KMS-11 (cell line): ENCODE results near the gene TTC4.

ENCODE experiments used
- H2AFZ ChIP-seq: fragments of 200-600 bp; sonication (generic); 2 replicates; pipeline ENCODE4 v1.6.1; 2016; ENCODE audit warnings: antibody characterized with exemption, mixed run types, low read depth
- H3K27ac ChIP-seq: fragments of 200-600 bp; sonication (generic); 2 replicates; pipeline ENCODE4 v1.6.1; 2016; ENCODE audit warnings: mild to moderate bottlenecking, mixed run types
- H3K27me3 ChIP-seq: fragments of 200-600 bp; sonication (generic); 2 replicates; pipeline ENCODE4 v1.6.1; 2017; ENCODE audit warnings: mild to moderate bottlenecking, low read depth, mixed run types, moderate library complexity; ENCODE audit not compliant: insufficient read depth
- H3K36me3 ChIP-seq: fragments of 200-600 bp; sonication (generic); 2 replicates; pipeline ENCODE4 v1.6.1; 2017; ENCODE audit warnings: mild to moderate bottlenecking, mixed run types; ENCODE audit not compliant: insufficient read depth
- H3K4me1 ChIP-seq: fragments of 200-600 bp; sonication (generic); 2 replicates; pipeline ENCODE4 v1.6.1; 2016; ENCODE audit warnings: mild to moderate bottlenecking, low read depth, mixed run types; ENCODE audit not compliant: poor library complexity, severe bottlenecking
- H3K4me2 ChIP-seq: fragments of 200-600 bp; sonication (generic); 2 replicates; pipeline ENCODE4 v1.7.0; 2016; ENCODE audit warnings: mild to moderate bottlenecking, mixed run types
- H3K4me3 ChIP-seq: fragments of 200-600 bp; sonication (generic); IDR thresholded peaks from 2 replicates; pipeline ENCODE4 v1.6.1; 2017; ENCODE audit warnings: low read depth, low read length, mixed read lengths; ENCODE audit not compliant: insufficient read depth
- H3K79me2 ChIP-seq: fragments of 200-600 bp; sonication (generic); 2 replicates; pipeline ENCODE4 v1.6.1; 2016; ENCODE audit warnings: low read depth, mixed run types; ENCODE audit not compliant: insufficient read depth
- H3K9ac ChIP-seq: fragments of 200-600 bp; sonication (generic); 2 replicates; pipeline ENCODE4 v1.6.1; 2016; ENCODE audit warnings: mild to moderate bottlenecking, mixed run types
- H4K20me1 ChIP-seq: fragments of 200-600 bp; sonication (generic); 2 replicates; pipeline ENCODE4 v1.6.1; 2016; ENCODE audit warnings: mild to moderate bottlenecking, mixed run types; ENCODE audit not compliant: insufficient read depth
- CTCF ChIP-seq: fragments of 200-600 bp; sonication (generic); conservative IDR thresholded peaks from 2 replicates; pipeline ENCODE4 v1.6.1; 2017; ENCODE audit warnings: low read depth, mild to moderate bottlenecking, antibody characterized with exemption, low read length, moderate library complexity, mixed read lengths

TTC4 gene

GRCh38 chr1:54784066-54784465 is 68.4 kb downstream of the TTC4 start:
- no peaks in the 10 kb centered on the region for H3K27me3 ChIP-seq
- H3K27ac ChIP-seq: no peak overlapping the region
- H3K4me2 ChIP-seq: no peak overlapping the region
- no peaks in the 10 kb centered on the region for H3K79me2 ChIP-seq
- no peaks in the 10 kb centered on the region for H3K36me3 ChIP-seq
- no peak for TF ChIP-seq CTCF
- no peak overlapping the region for H2AFZ ChIP-seq
- no peaks in the 10 kb centered on the region for H3K4me1 ChIP-seq
- no peaks in the 10 kb centered on the region for H4K20me1 ChIP-seq
- H3K4me3 ChIP-seq: no peak overlapping the region
- no peak overlapping the region for H3K9ac ChIP-seq

DNA sequence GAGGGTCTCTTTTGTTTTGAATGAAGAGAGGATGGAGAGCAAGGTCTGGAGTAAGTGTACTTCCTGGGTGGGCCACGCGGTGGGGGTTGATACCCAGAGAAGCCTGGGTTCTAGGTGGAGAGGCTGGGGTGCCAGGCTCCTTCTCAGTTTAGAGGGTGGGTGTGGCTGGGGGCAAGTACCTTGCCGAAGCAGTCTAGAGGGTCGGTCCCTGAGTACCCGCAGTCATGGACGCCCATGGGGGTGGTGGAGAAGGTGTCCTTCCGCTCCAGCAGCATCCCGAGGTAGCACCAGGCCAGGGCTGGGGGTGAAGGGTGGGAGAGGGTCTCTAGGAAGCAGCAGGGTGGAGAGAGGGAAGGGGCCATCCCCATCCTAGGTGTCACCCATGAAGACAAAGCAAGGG is 71.1 kb downstream of the TTC4 start:
- Histone ChIP-seq H3K36me3 (no peaks in the 10 kb centered on the region), H3K4me1 (no peaks in the 10 kb centered on the region)
- no peak for TF ChIP-seq CTCF

DNA sequence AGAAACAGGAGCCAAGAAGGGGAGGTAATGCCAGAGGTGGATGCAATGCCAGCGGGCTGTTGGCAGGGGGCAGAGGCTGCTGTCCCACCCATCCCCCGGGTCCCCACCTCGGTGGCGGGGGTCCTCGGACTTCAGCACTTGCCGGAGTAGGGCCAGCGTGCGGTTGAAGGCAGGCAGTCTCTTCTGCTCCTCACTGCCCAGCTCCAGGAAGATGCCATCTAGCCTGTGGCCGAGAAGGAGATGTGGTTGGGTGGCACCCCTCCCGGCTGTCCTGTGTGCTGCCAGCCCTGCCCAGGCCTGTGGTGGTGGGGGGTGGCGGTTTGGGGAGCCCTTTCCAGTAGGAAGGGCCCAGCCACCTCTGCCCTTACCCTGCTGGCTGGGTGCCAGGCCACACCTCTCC is 71.9 kb downstream of the TTC4 start:
- Histone ChIP-seq H4K20me1 (no peaks in the 10 kb centered on the region), H3K36me3 (no peaks in the 10 kb centered on the region), H3K27ac (no peak overlapping the region), H3K27me3 (no peaks in the 10 kb centered on the region), H3K4me3 (no peak overlapping the region), H2AFZ (no peak overlapping the region), H3K4me2 (no peak overlapping the region), H3K4me1 (no peaks in the 10 kb centered on the region), H3K9ac (no peak overlapping the region), H3K79me2 (no peaks in the 10 kb centered on the region)
- no peak for TF ChIP-seq CTCF

More for the DNA sequence above, 71.1 kb downstream of the TTC4 start:
- no peaks in the 10 kb centered on the region for H4K20me1 ChIP-seq
- no peak overlapping the region for H3K27ac ChIP-seq
- H3K4me3 ChIP-seq: no peak overlapping the region
- no peak overlapping the region for H3K4me2 ChIP-seq
- H3K27me3 ChIP-seq: no peaks in the 10 kb centered on the region
- no peak overlapping the region for H2AFZ ChIP-seq
- H3K9ac ChIP-seq: no peak overlapping the region
- no peaks in the 10 kb centered on the region for H3K79me2 ChIP-seq

DNA sequence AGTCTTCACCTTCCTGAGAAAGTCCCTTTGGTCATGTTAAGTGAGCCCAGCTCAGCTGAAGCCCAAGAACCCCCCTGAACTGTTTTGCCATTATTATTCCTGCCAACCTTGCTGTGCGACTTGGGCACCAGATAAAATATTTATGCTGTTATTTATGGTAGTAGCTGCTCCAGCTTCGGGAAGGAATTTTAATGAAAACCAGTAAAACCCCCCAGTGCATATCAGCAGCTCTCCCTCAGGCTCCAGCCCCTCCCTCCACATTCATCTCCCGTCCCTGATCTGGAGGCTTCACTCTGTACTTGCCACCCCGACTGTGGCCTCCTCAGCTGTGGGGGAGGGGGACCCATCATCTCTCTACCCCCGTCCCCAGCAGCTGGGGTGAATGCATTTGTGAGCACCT is 72.8 kb downstream of the TTC4 start:
- no peak overlapping the region for H3K4me2 ChIP-seq
- no peak overlapping the region for H3K27ac ChIP-seq
- no peak overlapping the region for H3K9ac ChIP-seq
- no peaks in the 10 kb centered on the region for H3K79me2 ChIP-seq
- no peaks in the 10 kb centered on the region for H3K4me1 ChIP-seq
- H4K20me1 ChIP-seq: no peaks in the 10 kb centered on the region
- no peak overlapping the region for H3K4me3 ChIP-seq
- TF ChIP-seq CTCF: no peak
- no peak overlapping the region for H2AFZ ChIP-seq
- no peaks in the 10 kb centered on the region for H3K36me3 ChIP-seq
- H3K27me3 ChIP-seq: no peaks in the 10 kb centered on the region
